ENCODE data around the gene PLCB1.
A peak's percentile ranks its signal among the peaks of the same experiment; 100 is the strongest.

PLCB1 gene

GRCh38 chr20:8608470-8608869, 476.4 kb downstream of the PLCB1 start:
- no peak overlapping the region for H3K4me3 ChIP-seq (replicated peaks; ENCODE audit: low read depth, low read length)
- TF ChIP-seq CTCF (IDR thresholded peaks at IDR 0.05; ENCODE audit: low read length, missing control alignments): no peak
- DNase-seq (ENCODE audit: low read depth): no peak

GRCh38 chr20:8616792-8617191, 484.7 kb downstream of the PLCB1 start:
- peak; percentile 68 for DNase-seq (ENCODE audit: low read depth)
- no peak overlapping the region for H3K4me3 ChIP-seq (replicated peaks; ENCODE audit: low read depth, low read length)
- TF ChIP-seq CTCF (IDR thresholded peaks at IDR 0.05; ENCODE audit: low read length, missing control alignments): no peak

- no peak for TF ChIP-seq CTCF (IDR thresholded peaks at IDR 0.05; ENCODE audit: low read length, missing control alignments)
- no peak for DNase-seq (ENCODE audit: low read depth)
- no peak overlapping the region for H3K4me3 ChIP-seq (replicated peaks; ENCODE audit: low read depth, low read length)
Observed at GRCh38 chr20:8621001-8621400, 488.9 kb downstream of the PLCB1 start.

GRCh38 chr20:8624046-8624445, 492.0 kb downstream of the PLCB1 start:
- no peak overlapping the region for H3K4me3 ChIP-seq (replicated peaks; ENCODE audit: low read depth, low read length)
- no peak for TF ChIP-seq CTCF (IDR thresholded peaks at IDR 0.05; ENCODE audit: low read length, missing control alignments)
- DNase-seq (ENCODE audit: low read depth): no peak

GRCh38 chr20:8624616-8625015, 492.6 kb downstream of the PLCB1 start:
- DNase-seq (ENCODE audit: low read depth): no peak
- no peak for TF ChIP-seq CTCF (IDR thresholded peaks at IDR 0.05; ENCODE audit: low read length, missing control alignments)
- no peak overlapping the region for H3K4me3 ChIP-seq (replicated peaks; ENCODE audit: low read depth, low read length)

- H3K4me3 ChIP-seq (replicated peaks; ENCODE audit: low read depth, low read length): peak overlapping the region; percentile 21
- TF ChIP-seq CTCF (IDR thresholded peaks at IDR 0.05; ENCODE audit: low read length, missing control alignments): no peak
- DNase-seq (ENCODE audit: low read depth): no peak
Observed at GRCh38 chr20:8627340-8628004, 495.4 kb downstream of the PLCB1 start.

GRCh38 chr20:8631271-8631670, 499.2 kb downstream of the PLCB1 start:
- H3K4me3 ChIP-seq (replicated peaks; ENCODE audit: low read depth, low read length): no peak overlapping the region
- DNase-seq (ENCODE audit: low read depth): no peak
- no peak for TF ChIP-seq CTCF (IDR thresholded peaks at IDR 0.05; ENCODE audit: low read length, missing control alignments)

Measured in fibroblast of pulmonary artery (primary cell).